ENCODE results near the gene AUTS2. TPM values are rescaled to one million over a fixed set of nuclear protein-coding genes. Genes with fewer than 3 reads are reported as not detected.

The AUTS2 gene
- total and polyA plus RNA-seq, 9 of the 15 experiments (the other 6 are each of a cell fraction or from before 2014, with no cell fraction given), result 0.58 TPM; not detected in 8

DNA sequence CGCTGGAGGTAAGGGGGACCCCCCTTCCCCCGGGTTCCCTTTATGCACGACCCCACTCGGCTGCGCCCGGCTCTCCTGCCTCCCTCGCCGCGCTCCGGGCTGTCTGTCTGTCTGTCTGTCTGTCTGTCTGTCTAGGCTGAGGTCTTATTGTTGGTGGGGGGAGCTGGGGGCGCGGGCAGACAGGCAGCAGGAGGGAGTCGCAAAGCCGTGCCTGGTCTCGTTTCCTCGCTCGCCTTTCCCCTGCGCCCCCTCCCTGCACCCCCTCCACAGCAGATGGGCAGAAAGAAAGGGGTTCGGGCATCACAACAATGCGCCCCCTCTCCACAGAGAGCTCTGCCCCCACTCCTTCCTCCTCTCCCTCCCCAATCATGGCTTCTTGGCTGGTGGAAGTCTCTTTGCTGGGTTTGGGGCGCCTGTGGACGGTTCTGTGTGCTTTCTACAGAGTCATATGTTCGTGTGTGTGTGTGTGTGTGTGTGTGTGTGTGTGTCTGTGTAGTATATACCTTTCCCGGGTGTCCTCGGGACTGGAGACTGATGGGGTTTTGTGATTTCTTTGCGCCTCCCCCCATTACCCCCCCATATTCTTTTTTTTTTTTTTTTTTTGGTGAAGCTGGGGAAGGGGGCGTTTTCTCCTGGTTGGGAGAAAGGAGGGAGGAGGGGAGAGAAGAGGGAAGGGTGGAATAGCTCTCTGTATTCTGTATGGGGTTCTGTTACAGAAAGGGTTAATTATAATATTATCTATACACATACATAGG is 1.9 kb downstream of the AUTS2 start:
- ATAC-seq (no peak), DNase-seq (ENCODE audit: extremely low read depth in 1 of 4, low spot score in 3 of 4) (no peak), FAIRE-seq (no peak)
- WGBS (ENCODE audit: insufficient coverage, low coverage, missing lambda C conversion rate), result 15% methylated on average over 18 of the region's 27 CpGs
- intact Hi-C loops (cut with micrococcal nuclease), result no loop called here
- BruUV-seq (replicated peaks), result no TSS peak
- Histone ChIP-seq H3K4me3 (no peak overlapping the region), H2AFZ (ENCODE audit: low read depth, low read length) (no peak overlapping the region), H4K20me1 (replicated peaks; ENCODE audit: control insufficient read depth, insufficient read depth, low read length) (no peaks in the 10 kb centered on the region), H3K9me1 (ENCODE audit: control insufficient read depth, insufficient read depth, low read length) (no peaks in the 10 kb centered on the region), H3K4me2 (ENCODE audit: insufficient read depth, low read length) (no peak overlapping the region), H3K9ac (ENCODE audit: insufficient read depth in 1 of 2, low read depth in 2 of 2, low read length in 2 of 2) (no peak overlapping the region; a peak in 1 of 4 replicates), H3K4me1 (replicated peaks in 1 of 2; ENCODE audit: control insufficient read depth in 2 of 2, insufficient read depth in 2 of 2, low read length in 2 of 2) (peaks cover 0 to 27% of the 10 kb centered on the region in 2 experiments; a peak in 2 of 5 replicates), H3K9me3 (replicated peaks; ENCODE audit: control insufficient read depth, insufficient read depth, low read depth, low read length) (no peaks in the 10 kb centered on the region), H3K36me3 (ENCODE audit: control insufficient read depth, insufficient read depth, low read length) (no peaks in the 10 kb centered on the region), H3K79me2 (ENCODE audit: control insufficient read depth, insufficient read depth, low read length) (no peaks in the 10 kb centered on the region), H3K27me3 (ENCODE audit: control insufficient read depth in 2 of 2, insufficient read depth in 2 of 2, low read length in 2 of 2) (peaks cover 17 to 21% of the 10 kb centered on the region in 2 experiments; a peak in 4 of 5 replicates), H3K27ac (ENCODE audit: extremely low read depth, low read depth, low read length) (no peak overlapping the region)
- in situ Hi-C loops (cut with MboI), result no loop called here
- ChIA-PET CTCF (ENCODE audit: low intra/inter-chr PET ratio) (no interaction called here), POLR2A (interaction anchor here (0.5 kb wide), 1 partner anchor 460 kb away, joined by 3 read pairs; no protein-coding TSS in a partner anchor)
- TF ChIP-seq KDM2B (CRISPR knock-in tag; IDR thresholded peaks at IDR 0.05), result no peak
- TF ChIP-seq NFIX (CRISPR knock-in tag; IDR thresholded peaks at IDR 0.05; ENCODE audit: low read depth), result no peak
- TF ChIP-seq ZNF263 (CRISPR knock-in tag; IDR thresholded peaks at IDR 0.05; ENCODE audit: borderline replicate concordance), result no peak
- TF ChIP-seq SMARCB1 (IDR thresholded peaks at IDR 0.05; ENCODE audit: insufficient read length, low read depth), result no peak
- TF ChIP-seq TCF7 (IDR thresholded peaks at IDR 0.05; ENCODE audit: borderline replicate concordance), result no peak
- TF ChIP-seq ZNF584 (CRISPR knock-in tag; IDR thresholded peaks at IDR 0.05; ENCODE audit: low read depth), result no peak
- no peak for TF ChIP-seq ZNF583 (CRISPR knock-in tag; IDR thresholded peaks at IDR 0.05)
- TF ChIP-seq, protein P1, sequence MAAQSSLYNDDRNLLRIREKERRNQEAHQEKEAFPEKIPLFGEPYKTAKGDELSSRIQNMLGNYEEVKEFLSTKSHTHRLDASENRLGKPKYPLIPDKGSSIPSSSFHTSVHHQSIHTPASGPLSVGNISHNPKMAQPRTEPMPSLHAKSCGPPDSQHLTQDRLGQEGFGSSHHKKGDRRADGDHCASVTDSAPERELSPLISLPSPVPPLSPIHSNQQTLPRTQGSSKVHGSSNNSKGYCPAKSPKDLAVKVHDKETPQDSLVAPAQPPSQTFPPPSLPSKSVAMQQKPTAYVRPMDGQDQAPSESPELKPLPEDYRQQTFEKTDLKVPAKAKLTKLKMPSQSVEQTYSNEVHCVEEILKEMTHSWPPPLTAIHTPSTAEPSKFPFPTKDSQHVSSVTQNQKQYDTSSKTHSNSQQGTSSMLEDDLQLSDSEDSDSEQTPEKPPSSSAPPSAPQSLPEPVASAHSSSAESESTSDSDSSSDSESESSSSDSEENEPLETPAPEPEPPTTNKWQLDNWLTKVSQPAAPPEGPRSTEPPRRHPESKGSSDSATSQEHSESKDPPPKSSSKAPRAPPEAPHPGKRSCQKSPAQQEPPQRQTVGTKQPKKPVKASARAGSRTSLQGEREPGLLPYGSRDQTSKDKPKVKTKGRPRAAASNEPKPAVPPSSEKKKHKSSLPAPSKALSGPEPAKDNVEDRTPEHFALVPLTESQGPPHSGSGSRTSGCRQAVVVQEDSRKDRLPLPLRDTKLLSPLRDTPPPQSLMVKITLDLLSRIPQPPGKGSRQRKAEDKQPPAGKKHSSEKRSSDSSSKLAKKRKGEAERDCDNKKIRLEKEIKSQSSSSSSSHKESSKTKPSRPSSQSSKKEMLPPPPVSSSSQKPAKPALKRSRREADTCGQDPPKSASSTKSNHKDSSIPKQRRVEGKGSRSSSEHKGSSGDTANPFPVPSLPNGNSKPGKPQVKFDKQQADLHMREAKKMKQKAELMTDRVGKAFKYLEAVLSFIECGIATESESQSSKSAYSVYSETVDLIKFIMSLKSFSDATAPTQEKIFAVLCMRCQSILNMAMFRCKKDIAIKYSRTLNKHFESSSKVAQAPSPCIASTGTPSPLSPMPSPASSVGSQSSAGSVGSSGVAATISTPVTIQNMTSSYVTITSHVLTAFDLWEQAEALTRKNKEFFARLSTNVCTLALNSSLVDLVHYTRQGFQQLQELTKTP (IDR thresholded peaks at IDR 0.05; ENCODE audit: low read depth in 1 of 2, partially characterized antibody in 2 of 2), result no peak
- no peak for TF ChIP-seq YY1 (IDR thresholded peaks at IDR 0.05; ENCODE audit: borderline replicate concordance in 1 of 3, control insufficient read depth in 1 of 3, extremely low read depth in 1 of 3, insufficient read depth in 3 of 3, insufficient read length in 1 of 3, insufficient replicate concordance in 2 of 3, low read depth in 1 of 3, low read length in 2 of 3)
- TF ChIP-seq EHMT2 (IDR thresholded peaks at IDR 0.05), result no peak
- TF ChIP-seq ZNF316 (IDR thresholded peaks at IDR 0.05), result no peak
- TF ChIP-seq TSC22D4 (tag; IDR thresholded peaks at IDR 0.05), result no peak
- no peak for TF ChIP-seq E2F3 (CRISPR knock-in tag; IDR thresholded peaks at IDR 0.05)
- no peak for TF ChIP-seq CBFB (CRISPR knock-in tag; IDR thresholded peaks at IDR 0.05)
- no peak for TF ChIP-seq MCM5 (IDR thresholded peaks at IDR 0.05; ENCODE audit: low read depth)
- TF ChIP-seq, protein P2, sequence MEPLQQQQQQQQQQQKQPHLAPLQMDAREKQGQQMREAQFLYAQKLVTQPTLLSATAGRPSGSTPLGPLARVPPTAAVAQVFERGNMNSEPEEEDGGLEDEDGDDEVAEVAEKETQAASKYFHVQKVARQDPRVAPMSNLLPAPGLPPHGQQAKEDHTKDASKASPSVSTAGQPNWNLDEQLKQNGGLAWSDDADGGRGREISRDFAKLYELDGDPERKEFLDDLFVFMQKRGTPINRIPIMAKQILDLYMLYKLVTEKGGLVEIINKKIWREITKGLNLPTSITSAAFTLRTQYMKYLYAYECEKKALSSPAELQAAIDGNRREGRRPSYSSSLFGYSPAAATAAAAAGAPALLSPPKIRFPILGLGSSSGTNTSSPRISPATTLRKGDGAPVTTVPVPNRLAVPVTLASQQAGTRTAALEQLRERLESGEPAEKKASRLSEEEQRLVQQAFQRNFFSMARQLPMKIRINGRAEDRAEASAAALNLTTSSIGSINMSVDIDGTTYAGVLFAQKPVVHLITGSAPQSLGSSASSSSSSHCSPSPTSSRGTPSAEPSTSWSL (CRISPR knock-in tag; IDR thresholded peaks at IDR 0.05; ENCODE audit: borderline replicate concordance), result no peak
- TF ChIP-seq EWSR1 (IDR thresholded peaks at IDR 0.05; ENCODE audit: borderline replicate concordance, low read depth, partially characterized antibody), result no peak
